ENCODE measurements around the gene PUM1.
A peak's percentile ranks its signal among the peaks of the same experiment; 100 is the strongest.
"Not testable (repeated sequence)": the region's sequence is repeated elsewhere in the genome, so short reads cannot be mapped to it uniquely, and the experiment has no call there.

Gene PUM1

DNA sequence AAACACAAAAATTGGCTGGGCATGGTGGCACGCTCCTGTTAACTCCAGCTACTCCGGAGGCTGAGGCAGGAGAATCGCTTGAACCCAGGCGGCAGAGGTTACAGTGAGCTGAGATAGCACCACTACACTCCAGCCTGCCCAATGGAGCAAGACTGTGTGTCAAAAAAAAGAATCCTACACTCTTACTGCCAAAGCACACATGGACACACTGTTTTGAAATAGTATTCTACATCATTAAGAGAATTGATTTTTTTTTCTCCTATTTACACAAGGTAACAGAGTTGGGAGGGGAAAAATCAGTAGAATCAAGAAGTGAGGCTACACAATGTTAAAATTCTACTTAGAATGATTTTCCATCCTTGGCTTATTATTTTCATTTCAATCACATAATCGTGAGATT is 114.8 kb downstream of the PUM1 start:
- DNase-seq (ENCODE audit: low read depth) = no peak
- TF ChIP-seq, protein P1, sequence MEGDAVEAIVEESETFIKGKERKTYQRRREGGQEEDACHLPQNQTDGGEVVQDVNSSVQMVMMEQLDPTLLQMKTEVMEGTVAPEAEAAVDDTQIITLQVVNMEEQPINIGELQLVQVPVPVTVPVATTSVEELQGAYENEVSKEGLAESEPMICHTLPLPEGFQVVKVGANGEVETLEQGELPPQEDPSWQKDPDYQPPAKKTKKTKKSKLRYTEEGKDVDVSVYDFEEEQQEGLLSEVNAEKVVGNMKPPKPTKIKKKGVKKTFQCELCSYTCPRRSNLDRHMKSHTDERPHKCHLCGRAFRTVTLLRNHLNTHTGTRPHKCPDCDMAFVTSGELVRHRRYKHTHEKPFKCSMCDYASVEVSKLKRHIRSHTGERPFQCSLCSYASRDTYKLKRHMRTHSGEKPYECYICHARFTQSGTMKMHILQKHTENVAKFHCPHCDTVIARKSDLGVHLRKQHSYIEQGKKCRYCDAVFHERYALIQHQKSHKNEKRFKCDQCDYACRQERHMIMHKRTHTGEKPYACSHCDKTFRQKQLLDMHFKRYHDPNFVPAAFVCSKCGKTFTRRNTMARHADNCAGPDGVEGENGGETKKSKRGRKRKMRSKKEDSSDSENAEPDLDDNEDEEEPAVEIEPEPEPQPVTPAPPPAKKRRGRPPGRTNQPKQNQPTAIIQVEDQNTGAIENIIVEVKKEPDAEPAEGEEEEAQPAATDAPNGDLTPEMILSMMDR (conservative IDR thresholded peaks at IDR 0.05; ENCODE audit: low read depth, low read length) = no peak
- no peak overlapping the region for H3K4me3 ChIP-seq (ENCODE audit: low read depth, low read length)

DNA sequence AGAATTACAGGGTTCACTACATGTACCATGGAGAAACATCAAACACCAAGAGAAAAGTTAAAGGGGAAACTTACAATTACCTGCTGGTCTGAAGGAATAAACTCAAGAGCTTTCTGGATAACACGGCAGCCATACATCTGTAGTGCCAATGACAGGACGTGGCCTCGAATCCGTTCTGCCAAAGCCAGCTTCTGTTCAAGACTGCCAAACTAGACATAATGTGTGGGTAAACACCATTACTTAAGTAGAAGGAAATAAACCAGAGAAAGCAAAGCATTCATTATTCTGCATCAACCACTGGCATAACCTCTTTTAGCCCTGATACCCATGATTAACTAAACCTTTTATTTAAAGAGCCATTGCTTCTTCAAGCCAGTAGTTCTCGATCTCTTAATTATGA is 115.5 kb downstream of the PUM1 start:
- DNase-seq (ENCODE audit: low read depth) = no peak
- H3K4me3 ChIP-seq (ENCODE audit: low read depth, low read length) = no peak overlapping the region
- TF ChIP-seq, protein P1 (conservative IDR thresholded peaks at IDR 0.05; ENCODE audit: low read depth, low read length) = no peak

DNA sequence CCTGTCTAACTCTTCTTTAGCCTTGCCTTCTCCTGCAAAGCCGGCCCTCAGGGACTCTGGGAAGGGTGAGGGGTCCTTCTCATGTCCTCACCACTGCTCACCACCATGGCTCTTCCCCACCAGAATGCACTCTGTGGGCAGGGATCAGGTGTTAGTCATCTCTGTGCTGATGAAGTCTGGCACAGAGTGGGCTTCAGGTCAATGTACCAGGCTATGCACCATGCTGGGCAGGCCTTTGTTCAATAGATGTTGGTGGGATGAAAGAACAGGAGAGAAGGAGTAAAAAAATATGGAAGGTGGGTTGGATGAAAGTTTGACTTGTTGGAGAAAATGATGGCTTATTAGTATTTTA is 116.1 kb downstream of the PUM1 start:
- DNase-seq (ENCODE audit: low read depth); H3K4me3 ChIP-seq (ENCODE audit: low read depth, low read length): not testable (repeated sequence)

DNA sequence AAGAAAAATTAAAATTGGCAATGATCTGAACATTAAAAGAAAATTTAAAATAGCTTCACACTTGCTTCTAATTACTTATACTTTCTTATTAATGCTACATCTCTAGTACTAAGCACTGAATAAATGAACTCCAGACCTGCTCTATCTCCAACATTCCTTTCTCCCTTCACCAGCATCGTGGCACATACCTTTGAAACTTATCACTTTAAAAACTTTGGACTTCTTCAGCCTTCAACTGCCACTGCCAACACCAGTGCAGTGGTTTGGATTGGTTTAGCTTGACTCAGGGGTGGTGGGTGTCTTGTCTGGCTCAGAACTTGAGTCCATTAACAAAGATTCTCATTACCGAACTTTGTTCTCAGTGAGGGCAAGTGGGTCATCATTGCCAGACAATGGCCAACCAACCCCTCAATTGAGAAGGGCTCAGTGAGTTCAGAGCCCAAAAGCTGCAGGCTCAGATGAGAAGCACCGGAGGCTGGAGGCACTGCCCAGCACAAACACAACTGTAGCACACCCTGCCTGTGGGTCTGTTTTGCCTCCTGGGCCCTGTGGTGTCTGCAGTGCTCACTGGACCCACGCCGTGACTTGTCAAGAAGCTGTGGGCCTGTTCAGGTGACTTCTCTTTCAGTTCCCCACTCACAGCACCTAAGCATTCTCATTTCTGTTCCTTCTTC is 116.6 kb downstream of the PUM1 start:
- not testable (repeated sequence) for DNase-seq (ENCODE audit: low read depth); H3K4me3 ChIP-seq (ENCODE audit: low read depth, low read length)

DNA sequence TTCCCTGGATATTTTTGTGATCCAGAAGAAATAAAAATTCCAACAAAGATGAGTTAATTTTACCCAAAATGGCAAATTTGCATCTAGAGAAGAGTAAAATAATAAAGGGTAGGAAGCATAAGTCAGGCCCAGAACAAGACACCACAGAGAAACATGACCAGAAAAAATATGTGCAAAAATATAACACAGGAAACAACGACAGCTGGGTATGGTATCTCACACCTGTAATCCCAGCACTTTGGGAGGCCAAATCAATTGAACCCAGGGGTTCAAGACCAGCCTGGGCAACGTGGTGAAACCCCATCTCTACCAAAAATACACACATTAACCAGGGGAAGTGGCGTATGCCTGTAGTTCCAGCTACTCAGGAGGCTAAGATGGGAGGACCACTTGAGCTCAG is 117.2 kb downstream of the PUM1 start:
- TF ChIP-seq, protein P1 (conservative IDR thresholded peaks at IDR 0.05; ENCODE audit: low read depth, low read length) = no peak
- no peak overlapping the region for H3K4me3 ChIP-seq (ENCODE audit: low read depth, low read length)
- no peak for DNase-seq (ENCODE audit: low read depth)

DNA sequence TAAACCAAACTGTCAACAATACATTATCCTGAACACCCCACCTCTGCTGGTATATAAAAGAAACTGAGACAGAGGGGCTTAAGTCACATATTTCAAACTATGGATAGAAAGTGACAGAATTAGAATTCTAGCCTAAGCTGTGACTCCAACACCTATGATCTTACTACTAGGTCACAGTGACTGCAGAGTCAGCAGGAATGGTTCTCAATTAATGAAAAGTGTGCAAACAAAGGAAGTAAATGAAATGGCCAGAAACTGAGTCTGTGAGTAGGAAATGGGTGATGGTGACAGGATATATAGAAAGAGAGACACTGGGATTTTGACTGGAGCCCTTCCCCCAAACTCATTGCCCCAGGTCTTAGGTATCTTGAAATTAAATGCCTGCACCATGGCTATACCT is 118.3 kb downstream of the PUM1 start:
- TF ChIP-seq, protein P1 (conservative IDR thresholded peaks at IDR 0.05; ENCODE audit: low read depth, low read length) = no peak
- no peak overlapping the region for H3K4me3 ChIP-seq (ENCODE audit: low read depth, low read length)
- DNase-seq (ENCODE audit: low read depth) = no peak

DNA sequence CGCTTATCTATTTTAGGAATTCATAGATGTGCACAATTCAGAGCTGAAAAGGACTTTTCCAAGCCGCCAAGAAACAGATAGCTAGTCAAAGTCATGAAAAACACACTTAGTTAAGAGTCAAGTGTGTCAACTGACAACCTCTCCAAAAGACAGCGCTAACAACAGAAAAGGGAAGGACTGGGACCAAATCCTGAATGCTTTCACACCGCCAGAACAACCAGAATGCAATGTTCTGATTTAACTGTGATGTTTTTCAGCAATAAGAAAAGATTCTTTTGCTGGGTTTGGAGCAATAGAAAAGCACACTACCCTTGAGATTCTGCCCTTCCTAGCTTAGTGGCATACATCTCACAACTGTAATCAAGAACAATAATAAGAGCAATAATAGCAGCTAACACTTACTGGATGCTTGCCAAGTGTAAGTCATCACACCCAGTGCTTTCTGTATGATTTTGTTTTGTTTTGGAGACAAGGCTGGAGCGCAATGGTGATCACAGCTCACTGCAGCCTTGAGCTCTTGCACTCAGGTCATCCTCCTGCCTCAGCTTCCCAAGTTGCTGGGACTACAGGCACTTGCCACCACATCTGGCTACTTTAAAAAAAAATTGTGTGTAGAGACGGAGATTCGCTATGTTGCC is 123.1 kb downstream of the PUM1 start:
- DNase-seq (ENCODE audit: low read depth) = peak; percentile 59
- H3K4me3 ChIP-seq (ENCODE audit: low read depth, low read length) = no peak overlapping the region
- TF ChIP-seq, protein P1 (conservative IDR thresholded peaks at IDR 0.05; ENCODE audit: low read depth, low read length) = no peak

DNA sequence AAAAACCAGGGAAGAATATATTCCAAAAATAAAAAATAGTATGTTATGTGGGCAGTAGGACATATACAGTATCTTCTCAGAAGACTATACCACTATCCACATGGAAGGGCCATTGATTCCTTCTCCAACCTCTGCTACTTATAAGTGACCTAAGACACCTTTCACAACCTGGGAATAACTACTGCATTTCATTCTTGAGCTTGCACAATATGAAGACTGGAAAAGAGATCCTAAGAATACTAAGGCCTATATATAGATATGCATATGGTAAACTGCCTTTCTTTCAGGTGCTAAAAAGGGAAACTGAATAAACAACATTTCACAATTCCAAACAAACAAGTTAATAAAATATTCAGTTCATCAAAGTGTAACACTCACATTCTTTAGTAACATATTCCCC is 125.0 kb downstream of the PUM1 start:
- H3K4me3 ChIP-seq (ENCODE audit: low read depth, low read length) = no peak overlapping the region
- no peak for DNase-seq (ENCODE audit: low read depth)
- TF ChIP-seq, protein P1 (conservative IDR thresholded peaks at IDR 0.05; ENCODE audit: low read depth, low read length) = no peak
